SU-DHL-6 (cell line): ENCODE data around the gene HPS4.

ENCODE experiments used
- H2AFZ ChIP-seq: fragments of 200-600 bp; sonication (generic); 2 replicates; pipeline ENCODE4 v1.6.1; 2014; ENCODE audit warnings: low read depth, mild to moderate bottlenecking, moderate library complexity, mixed read lengths, antibody characterized with exemption, low read length; ENCODE audit not compliant: severe bottlenecking
- H3F3A ChIP-seq: fragments of 200-600 bp; shearing (Covaris generic); 2 replicates; pipeline ENCODE4 v1.6.0; 2016; ENCODE audit warnings: antibody characterized with exemption, mild to moderate bottlenecking; ENCODE audit not compliant: insufficient read depth
- H3K27ac ChIP-seq: fragments of 200-600 bp; sonication (generic); 2 replicates; pipeline ENCODE4 v1.5.1; 2016; ENCODE audit warnings: low read depth, mild to moderate bottlenecking, low read length, moderate library complexity, mixed read lengths
- H3K27me3 ChIP-seq: fragments of 200-600 bp; sonication (generic), shearing (Covaris generic); 2 replicates; pipeline ENCODE4 v1.6.0; 2014; ENCODE audit warnings: mild to moderate bottlenecking, low read length
- H3K36me3 ChIP-seq: fragments of 200-600 bp; sonication (generic); 2 replicates; pipeline ENCODE4 v1.6.1; 2014; ENCODE audit warnings: mild to moderate bottlenecking, low read length, mixed read lengths
- H3K4me2 ChIP-seq: fragments of 300-600, 200-600 bp; shearing (Covaris generic), sonication (generic); 2 replicates; pipeline ENCODE4 v1.6.0; 2014; ENCODE audit warnings: low read length, low read depth, mild to moderate bottlenecking; ENCODE audit not compliant: poor library complexity, severe bottlenecking
- H3K4me3 ChIP-seq: fragments of 200-600 bp; sonication (generic); 2 replicates; pipeline ENCODE4 v1.5.1; 2014; ENCODE audit warnings: antibody characterized with exemption, low read length, mild to moderate bottlenecking, mixed read lengths; ENCODE audit not compliant: insufficient read depth, poor library complexity, severe bottlenecking
- H3K79me2 ChIP-seq: fragments of 200-600 bp; sonication (generic); 2 replicates; pipeline ENCODE4 v1.6.1; 2014; ENCODE audit warnings: mild to moderate bottlenecking, low read length, moderate library complexity; ENCODE audit not compliant: insufficient read depth
- H3K9ac ChIP-seq: fragments of 200-600 bp; sonication (generic); 2 replicates; pipeline ENCODE4 v1.7.0; 2014; ENCODE audit warnings: mild to moderate bottlenecking, low read length
- H3K9me2 ChIP-seq: fragments of 200-600 bp; sonication (generic); replicated peaks from 2 replicates; pipeline ENCODE4 v1.6.1; 2014; ENCODE audit warnings: low read length; ENCODE audit not compliant: insufficient read depth
- H3K9me3 ChIP-seq: fragments of 200-600 bp; sonication (generic); 2 replicates; pipeline ENCODE4 v1.6.1; 2014; ENCODE audit warnings: low read length, mixed read lengths; ENCODE audit not compliant: insufficient read depth
- H4K20me1 ChIP-seq: fragments of 200-600 bp; sonication (generic); 2 replicates; pipeline ENCODE4 v1.6.1; 2014; ENCODE audit warnings: low read depth, mild to moderate bottlenecking, antibody characterized with exemption, low read length, moderate library complexity, mixed read lengths
- EZH2phosphoT487 ChIP-seq: fragments of 200-600 bp; sonication (generic), shearing (Covaris generic); conservative IDR thresholded peaks from 2 replicates; pipeline ENCODE4 v1.6.1; 2018; ENCODE audit warnings: mild to moderate bottlenecking, antibody characterized with exemption, low read length, moderate library complexity, mixed read lengths
- TF ChIP-seq, protein P1 (sequence below): fragments of 200-600 bp; sonication (generic); IDR thresholded peaks from one replicate; pipeline ENCODE4 v1.5.1; 2017; ENCODE audit warnings: antibody characterized with exemption, mild to moderate bottlenecking, low read length, moderate library complexity; ENCODE audit not compliant: insufficient read depth, poor library complexity, severe bottlenecking

Gene HPS4

DNA sequence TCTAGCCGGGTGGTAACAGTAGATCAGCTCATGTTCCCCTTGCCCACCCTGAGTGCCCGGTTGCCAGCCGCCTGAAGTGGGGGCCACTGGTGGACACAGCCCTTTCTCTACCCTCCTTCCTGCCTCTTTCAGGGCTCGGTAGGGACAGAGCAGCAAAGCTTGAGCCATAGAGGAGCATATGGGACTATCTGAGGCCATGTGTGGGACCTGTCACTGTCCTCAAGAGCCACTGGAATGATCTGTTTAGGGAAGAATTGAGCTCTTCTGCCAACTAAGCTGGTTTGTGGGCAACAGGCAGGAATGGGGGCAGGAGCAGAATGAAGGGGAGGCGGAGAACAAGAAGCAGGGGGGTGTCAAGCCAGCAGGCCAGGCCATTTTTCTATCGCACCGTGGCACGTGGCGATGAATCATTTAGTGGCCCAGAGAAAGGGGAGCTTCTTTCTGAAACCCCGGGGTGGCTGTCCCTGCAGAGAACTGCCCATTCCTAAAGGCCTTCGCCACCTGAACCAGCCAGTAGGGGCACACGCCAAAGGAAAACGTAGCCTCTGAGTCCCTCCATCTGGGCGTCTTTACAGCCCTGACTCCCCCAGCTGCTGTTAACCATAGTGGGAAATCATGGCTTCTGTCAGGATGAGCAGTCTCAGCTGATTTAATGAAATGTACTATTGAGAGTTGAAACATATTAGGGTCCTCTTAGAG, 45.7 kb downstream of the HPS4 start:
- no peak for TF ChIP-seq EZH2phosphoT487
- TF ChIP-seq, protein P1, sequence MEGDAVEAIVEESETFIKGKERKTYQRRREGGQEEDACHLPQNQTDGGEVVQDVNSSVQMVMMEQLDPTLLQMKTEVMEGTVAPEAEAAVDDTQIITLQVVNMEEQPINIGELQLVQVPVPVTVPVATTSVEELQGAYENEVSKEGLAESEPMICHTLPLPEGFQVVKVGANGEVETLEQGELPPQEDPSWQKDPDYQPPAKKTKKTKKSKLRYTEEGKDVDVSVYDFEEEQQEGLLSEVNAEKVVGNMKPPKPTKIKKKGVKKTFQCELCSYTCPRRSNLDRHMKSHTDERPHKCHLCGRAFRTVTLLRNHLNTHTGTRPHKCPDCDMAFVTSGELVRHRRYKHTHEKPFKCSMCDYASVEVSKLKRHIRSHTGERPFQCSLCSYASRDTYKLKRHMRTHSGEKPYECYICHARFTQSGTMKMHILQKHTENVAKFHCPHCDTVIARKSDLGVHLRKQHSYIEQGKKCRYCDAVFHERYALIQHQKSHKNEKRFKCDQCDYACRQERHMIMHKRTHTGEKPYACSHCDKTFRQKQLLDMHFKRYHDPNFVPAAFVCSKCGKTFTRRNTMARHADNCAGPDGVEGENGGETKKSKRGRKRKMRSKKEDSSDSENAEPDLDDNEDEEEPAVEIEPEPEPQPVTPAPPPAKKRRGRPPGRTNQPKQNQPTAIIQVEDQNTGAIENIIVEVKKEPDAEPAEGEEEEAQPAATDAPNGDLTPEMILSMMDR = no peak
- Histone ChIP-seq H3F3A (no peaks in the 10 kb centered on the region; the same call in 1 of the 2 replicates), H3K9me3 (no peaks in the 10 kb centered on the region), H2AFZ (no peak overlapping the region), H3K79me2 (no peaks in the 10 kb centered on the region), H3K27ac (no peak overlapping the region), H3K9me2 (no peaks in the 10 kb centered on the region), H3K4me3 (no peak overlapping the region), H3K4me2 (no peak overlapping the region), H4K20me1 (no peaks in the 10 kb centered on the region), H3K27me3 (no peaks in the 10 kb centered on the region), H3K36me3 (no peaks in the 10 kb centered on the region), H3K9ac (no peak overlapping the region)

DNA sequence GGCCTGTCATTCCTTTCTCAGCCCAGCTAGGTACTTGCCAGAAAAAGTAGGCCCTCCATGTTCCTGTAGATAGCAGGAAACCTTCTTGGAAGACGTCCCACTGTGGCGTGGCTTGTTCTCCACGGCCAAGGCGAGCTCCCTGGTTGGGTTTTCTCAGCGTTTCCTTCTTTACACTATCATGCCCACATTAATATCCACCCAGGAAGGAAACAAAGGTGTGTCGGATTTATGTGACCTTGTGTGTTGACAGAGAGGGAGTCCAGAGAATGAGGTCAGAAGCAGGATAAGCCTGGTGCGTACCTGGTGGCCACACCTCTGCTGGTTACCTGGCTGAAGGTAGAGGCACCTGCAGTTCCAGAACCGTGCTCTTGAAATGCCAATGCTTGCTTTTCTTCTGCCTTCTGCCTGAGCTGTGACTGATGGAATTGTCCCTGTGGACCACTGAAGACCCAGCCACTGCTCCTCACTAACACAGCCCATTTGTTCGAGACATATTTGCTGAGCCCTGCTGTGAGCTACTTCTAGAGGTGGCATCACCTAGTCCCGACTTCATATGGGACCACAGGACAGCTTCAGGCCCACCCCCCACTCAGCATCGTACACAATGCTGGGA, 46.6 kb downstream of the HPS4 start:
- H3K27ac ChIP-seq = no peak overlapping the region

DNA sequence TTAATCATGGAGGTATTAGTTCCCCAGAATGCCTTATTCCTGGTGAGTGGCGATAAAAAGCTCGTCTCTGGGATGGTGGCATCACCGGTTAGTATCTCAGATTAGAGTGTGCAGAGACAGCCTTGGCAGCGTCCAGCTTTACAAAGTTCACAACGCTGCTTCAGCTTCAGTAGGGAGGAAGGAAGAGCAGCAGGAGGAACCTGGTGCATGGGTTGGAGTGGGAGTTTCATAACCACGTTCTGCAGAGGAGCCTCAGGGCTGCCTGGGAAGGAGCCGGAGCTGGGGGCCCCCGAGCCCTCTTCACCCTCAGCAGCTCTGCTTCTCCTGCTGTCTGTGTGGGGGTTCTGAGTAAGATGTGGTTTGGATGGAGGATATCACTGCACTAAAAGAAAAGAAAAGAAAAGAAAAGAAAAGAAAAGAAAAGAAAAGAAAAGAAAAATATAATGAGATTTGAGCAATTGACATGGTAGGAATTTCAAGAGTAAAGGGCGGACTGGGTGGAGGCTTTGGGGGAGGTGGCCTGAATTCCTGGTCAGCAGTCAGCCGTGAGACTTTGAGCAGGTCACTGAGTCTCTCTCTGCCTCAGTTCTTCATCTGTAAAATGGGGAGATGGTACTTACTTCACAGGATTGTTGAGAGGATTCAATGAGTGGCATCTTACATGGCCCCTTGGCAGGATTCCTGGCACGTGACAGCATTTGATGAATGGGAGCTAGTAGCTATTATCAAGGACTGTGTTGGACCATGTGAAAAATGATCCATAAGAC, 48.1 kb downstream of the HPS4 start:
- Histone ChIP-seq H2AFZ (no peak overlapping the region), H3K36me3 (no peaks in the 10 kb centered on the region), H3K9me3 (no peaks in the 10 kb centered on the region), H3K27me3 (no peaks in the 10 kb centered on the region), H3K27ac (no peak overlapping the region), H3K79me2 (no peaks in the 10 kb centered on the region), H4K20me1 (no peaks in the 10 kb centered on the region), H3K4me3 (no peak overlapping the region), H3K9me2 (no peaks in the 10 kb centered on the region), H3K4me2 (no peak overlapping the region), H3F3A (peaks cover 5% of the 10 kb centered on the region), H3K9ac (no peak overlapping the region)
- TF ChIP-seq EZH2phosphoT487 = no peak
- TF ChIP-seq, protein P1 = no peak

More for the DNA sequence above, 46.6 kb downstream of the HPS4 start:
- H3K79me2 ChIP-seq = no peaks in the 10 kb centered on the region
- no peaks in the 10 kb centered on the region; the same call in 1 of the 2 replicates for H3F3A ChIP-seq
- no peaks in the 10 kb centered on the region for H4K20me1 ChIP-seq
- no peaks in the 10 kb centered on the region for H3K9me3 ChIP-seq
- no peak overlapping the region for H3K9ac ChIP-seq
- TF ChIP-seq EZH2phosphoT487 = no peak
- TF ChIP-seq, protein P1 = no peak
- no peak overlapping the region for H3K4me3 ChIP-seq
- H3K36me3 ChIP-seq = no peaks in the 10 kb centered on the region
- H3K4me2 ChIP-seq = no peak overlapping the region
- no peak overlapping the region for H2AFZ ChIP-seq
- no peaks in the 10 kb centered on the region for H3K27me3 ChIP-seq
- H3K9me2 ChIP-seq = no peaks in the 10 kb centered on the region
